ENCODE measurements around the gene GMPPB. TPM values are rescaled to one million over a fixed set of nuclear protein-coding genes. Genes with fewer than 3 reads are reported as not detected.

Gene GMPPB
- total and polyA plus RNA-seq, 2 of the 8 experiments (the other 6 are each of a cell fraction or from before 2014, with no cell fraction given): 20.9 to 23.9 TPM

GRCh38 chr3:49738067-49738713 lies 14.4 kb upstream of the GMPPB start:
- ChIA-PET CTCF (ENCODE audit: partially characterized antibody) (no interaction called here), POLR2A (ENCODE audit: partially characterized antibody) (no interaction called here)
- H3K9ac ChIP-seq (replicated peaks in 1 of 4; ENCODE audit: extremely low read depth in 1 of 4, low read depth in 3 of 4, low read length in 3 of 4): no peak overlapping the region
- no peak overlapping the region for H2AK5ac ChIP-seq (ENCODE audit: low read depth, low read length)
- peaks cover 2 to 5% of the 10 kb centered on the region in 2 experiments for H4K20me1 ChIP-seq (replicated peaks in 1 of 2; ENCODE audit: control insufficient read depth in 1 of 2, insufficient read depth in 2 of 2, low read length in 2 of 2)
- no peaks in the 10 kb centered on the region for H3K9me3 ChIP-seq (ENCODE audit: insufficient read depth in 2 of 2, low read depth in 1 of 2, low read length in 1 of 2)
- no peak overlapping the region for H3K56ac ChIP-seq (replicated peaks; ENCODE audit: insufficient read length, low read depth, low read length)
- TF ChIP-seq SP2 (IDR thresholded peaks at IDR 0.05; ENCODE audit: low read length): no peak
- TF ChIP-seq CBX5 (IDR thresholded peaks at IDR 0.05; ENCODE audit: low read depth, low read length): no peak
- TF ChIP-seq SP4 (IDR thresholded peaks at IDR 0.05; ENCODE audit: low read length): no peak
- no peak for TF ChIP-seq SAP30 (IDR thresholded peaks at IDR 0.05; ENCODE audit: insufficient read depth, insufficient replicate concordance, low read length)
- no peak for TF ChIP-seq GABPA (IDR thresholded peaks at IDR 0.05; ENCODE audit: borderline replicate concordance, insufficient read depth, low read length)
- TF ChIP-seq JUN (IDR thresholded peaks at IDR 0.05; ENCODE audit: low read depth, low read length): no peak
- no peak for TF ChIP-seq TBP (IDR thresholded peaks at IDR 0.05; ENCODE audit: low read depth, low read length)
- no peak for TF ChIP-seq SRF (IDR thresholded peaks at IDR 0.05; ENCODE audit: low read depth, low read length)
- no peak for TF ChIP-seq ZNF274 (IDR thresholded peaks at IDR 0.05; ENCODE audit: borderline replicate concordance, extremely low read depth, low read length)
- TF ChIP-seq NANOG (IDR thresholded peaks at IDR 0.05; ENCODE audit: insufficient read depth, low read depth, low read length, poor library complexity, severe bottlenecking): no peak
- no peak for TF ChIP-seq SIN3A (conservative IDR thresholded peaks at IDR 0.05 in 1 of 2, IDR thresholded peaks at IDR 0.05 in 1 of 2; ENCODE audit: low read depth in 1 of 2, low read length in 2 of 2)
- 96% methylated on average over 11 of the region's 11 CpGs; no CpG with 5 or more reads in 1 of the 2 experiments for WGBS, 2 experiments (ENCODE audit: extremely low coverage in 1 of 2, insufficient coverage in 1 of 2, insufficient read length in 1 of 2, insufficient replicate concordance in 2 of 2, low coverage in 1 of 2, low lambda C conversion rate in 2 of 2, missing lambda C conversion rate in 1 of 2)
- H4K91ac ChIP-seq (replicated peaks; ENCODE audit: insufficient read length, low read length): no peak overlapping the region
- no peak overlapping the region for H3K27ac ChIP-seq (ENCODE audit: low read depth, low read length)
- no peak overlapping the region for H2BK15ac ChIP-seq (ENCODE audit: low read length)
- H3K4ac ChIP-seq (replicated peaks; ENCODE audit: insufficient read length, low read depth, low read length): no peak overlapping the region
- no peak overlapping the region for H4K5ac ChIP-seq (ENCODE audit: insufficient read length, low read depth, low read length)
- H2BK20ac ChIP-seq (ENCODE audit: low read length): no peak overlapping the region
- no peak overlapping the region for H3K18ac ChIP-seq (ENCODE audit: extremely low read depth, low read length)
- no peak overlapping the region for H4K8ac ChIP-seq (ENCODE audit: extremely low read depth, insufficient read depth, low read length)
- H3K79me2 ChIP-seq (ENCODE audit: control insufficient read depth in 1 of 2, insufficient read depth in 2 of 2, low read length in 2 of 2): peaks cover 0 to 3% of the 10 kb centered on the region in 2 experiments; a peak in 1 of 4 replicates
- H3K79me1 ChIP-seq (ENCODE audit: low read depth, low read length): no peaks in the 10 kb centered on the region; the same call in 1 of the 2 replicates
- FAIRE-seq (no peak), DNase-seq (ENCODE audit: low read depth in 1 of 2, low spot score in 2 of 2) (no peak)
- no peak overlapping the region for H3K4me3 ChIP-seq (ENCODE audit: extremely low read depth in 1 of 4, insufficient read depth in 2 of 4, low read depth in 3 of 4, low read length in 4 of 4)
- H3K14ac ChIP-seq (ENCODE audit: insufficient read length): no peak overlapping the region
- H3K4me1 ChIP-seq (replicated peaks in 1 of 4; ENCODE audit: control insufficient read depth in 3 of 4, insufficient read depth in 4 of 4, low read length in 3 of 4): no peaks in the 10 kb centered on the region
- no peak overlapping the region for H3K4me2 ChIP-seq (ENCODE audit: insufficient read depth in 1 of 2, low read depth in 2 of 2, low read length in 2 of 2)
- no peak overlapping the region for H2BK120ac ChIP-seq (replicated peaks; ENCODE audit: low read depth, low read length)
- H3K23ac ChIP-seq (ENCODE audit: insufficient read length): no peak overlapping the region
- no peak overlapping the region for H2BK12ac ChIP-seq (ENCODE audit: low read depth, low read length)
- peaks cover 1 to 34% (median 18%) of the 10 kb centered on the region in 4 experiments; a peak in 6 of 8 replicates for H3K36me3 ChIP-seq (ENCODE audit: control insufficient read depth in 2 of 4, insufficient read depth in 4 of 4, low read length in 3 of 4)
- no peak overlapping the region for H2AFZ ChIP-seq (ENCODE audit: low read length)
- no peaks in the 10 kb centered on the region; the same call in 1 of the 2 replicates for H3K23me2 ChIP-seq (ENCODE audit: low read depth, low read length)
- no peak overlapping the region for H2BK5ac ChIP-seq (ENCODE audit: low read depth, low read length)
- H3K27me3 ChIP-seq (replicated peaks in 1 of 4; ENCODE audit: control insufficient read depth in 3 of 4, extremely low read depth in 1 of 4, insufficient read depth in 3 of 4, low read length in 3 of 4): no peaks in the 10 kb centered on the region

All from H1 (cell line).